ENCODE measurements around the gene ZNF804A. TPM values are rescaled to one million over a fixed set of nuclear protein-coding genes. Genes with fewer than 3 reads are reported as not detected.

Gene ZNF804A
- total RNA-seq, 4 donors from 2014 or later, result 0.19 TPM; not detected in 3

GRCh38 chr2:184555352-184555751 lies 43.0 kb upstream of the ZNF804A start:
- intact Hi-C loops (cut with DNase I), result no loop called here
- Histone ChIP-seq H3K4me3 (no peak overlapping the region), H3K4me1 (no peaks in the 10 kb centered on the region), H3K27ac (no peak overlapping the region), H3K36me3 (no peaks in the 10 kb centered on the region), H3K27me3 (no peaks in the 10 kb centered on the region), H3K9me3 (no peaks in the 10 kb centered on the region)
- DNase-seq, result no peak
- 74 to 77% methylated on average over 5 of the region's 5 CpGs for WGBS, 2 donors
- TF ChIP-seq CTCF (IDR thresholded peaks at IDR 0.05), result no peak
- TF ChIP-seq POLR2A (IDR thresholded peaks at IDR 0.05), result no peak

GRCh38 chr2:184556639-184557038 lies 41.7 kb upstream of the ZNF804A start:
- no peaks in the 10 kb centered on the region for H3K27me3 ChIP-seq
- no peak overlapping the region for H3K4me3 ChIP-seq
- H3K36me3 ChIP-seq, result no peaks in the 10 kb centered on the region
- H3K9me3 ChIP-seq, result peaks cover 0 to 3% (median 0%) of the 10 kb centered on the region in 3 donors
- H3K4me1 ChIP-seq, result no peaks in the 10 kb centered on the region
- TF ChIP-seq CTCF (IDR thresholded peaks at IDR 0.05) (no peak), POLR2A (IDR thresholded peaks at IDR 0.05) (no peak)
- 21 to 40% methylated on average over 1 of the region's 1 CpG for WGBS, 2 donors
- intact Hi-C loops (cut with DNase I), result no loop called here
- DNase-seq, result no peak
- no peak overlapping the region for H3K27ac ChIP-seq

GRCh38 chr2:184558713-184559464 lies 39.4 kb upstream of the ZNF804A start:
- no peaks in the 10 kb centered on the region for H3K27me3 ChIP-seq
- H3K36me3 ChIP-seq, result no peaks in the 10 kb centered on the region
- H3K4me1 ChIP-seq, result no peaks in the 10 kb centered on the region
- intact Hi-C loops (cut with DNase I), result no loop called here
- 73% methylated on average over 5 of the region's 5 CpGs for WGBS, 2 donors
- no peak overlapping the region for H3K27ac ChIP-seq
- no peak for TF ChIP-seq CTCF (IDR thresholded peaks at IDR 0.05)
- H3K9me3 ChIP-seq, result peaks cover 0 to 3% (median 0%) of the 10 kb centered on the region in 3 donors
- H3K4me3 ChIP-seq, result no peak overlapping the region
- DNase-seq, result no peak

GRCh38 chr2:184560603-184561002 lies 37.7 kb upstream of the ZNF804A start:
- DNase-seq, result no peak
- Histone ChIP-seq H3K27me3 (no peaks in the 10 kb centered on the region), H3K36me3 (no peaks in the 10 kb centered on the region), H3K9me3 (peaks cover 0 to 3% (median 0%) of the 10 kb centered on the region in 3 donors), H3K27ac (no peak overlapping the region), H3K4me1 (no peaks in the 10 kb centered on the region), H3K4me3 (no peak overlapping the region)
- 83 to 89% methylated on average over 9 to 11 of the region's 17 CpGs for WGBS, 2 donors
- TF ChIP-seq CTCF (IDR thresholded peaks at IDR 0.05) (no peak), POLR2A (IDR thresholded peaks at IDR 0.05) (no peak)
- intact Hi-C loops (cut with DNase I), result no loop called here

- intact Hi-C loops (cut with DNase I), result no loop called here
- WGBS, 2 donors, result 17 to 54% methylated on average over 2 of the region's 2 CpGs
- no peak overlapping the region for H3K27ac ChIP-seq
- DNase-seq, result no peak
- no peak overlapping the region for H3K4me3 ChIP-seq
- TF ChIP-seq CTCF (IDR thresholded peaks at IDR 0.05), result no peak
- H3K4me1 ChIP-seq, result no peaks in the 10 kb centered on the region
- H3K27me3 ChIP-seq, result no peaks in the 10 kb centered on the region
- no peaks in the 10 kb centered on the region for H3K36me3 ChIP-seq
- peaks cover 0 to 3% (median 0%) of the 10 kb centered on the region in 3 donors for H3K9me3 ChIP-seq
Measured at GRCh38 chr2:184562532-184562931, 35.8 kb upstream of the ZNF804A start.

All from esophagus squamous epithelium (tissue), 5 donors.